GM12872 (cell line): Measurements from ENCODE around the gene RPS6KL1.

Source experiments
- TF ChIP-seq, protein P1 (sequence below): IDR thresholded peaks from 3 replicates; pipeline ENCODE4 v1.5.1; 2011; ENCODE audit warnings: low read depth, mild to moderate bottlenecking, low read length, moderate library complexity; ENCODE audit not compliant: insufficient read depth

Gene RPS6KL1

DNA sequence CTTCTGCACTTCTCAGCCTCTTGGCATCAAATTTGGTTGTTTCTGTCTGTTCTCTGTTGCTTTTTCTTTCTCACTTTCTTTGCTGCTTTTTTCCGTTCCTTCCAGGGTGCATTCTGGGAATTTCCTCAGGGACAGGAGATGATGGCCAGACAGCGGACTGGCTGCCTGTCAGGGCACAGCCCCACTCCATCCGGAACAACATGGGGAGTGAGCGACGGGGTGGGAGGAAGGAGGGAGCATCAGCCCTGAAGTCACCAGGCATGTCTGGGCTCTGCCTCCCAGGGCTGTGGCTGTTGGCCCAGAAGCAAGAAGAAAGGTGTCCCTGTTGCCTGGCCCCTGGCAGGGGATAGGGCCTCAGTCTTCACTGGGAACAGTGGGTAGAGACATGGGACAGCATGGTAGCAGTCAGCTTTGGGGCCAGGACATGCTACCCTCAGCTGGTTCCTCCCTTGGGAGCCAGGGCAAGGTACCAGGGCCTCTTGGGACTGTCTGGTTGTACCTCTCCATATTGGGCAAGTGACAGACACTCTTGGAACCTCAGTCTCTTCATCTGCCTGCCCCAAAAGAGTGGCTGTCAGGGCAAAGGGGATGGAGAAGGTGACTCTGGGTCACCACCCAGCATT is 23.7 kb upstream of the RPS6KL1 start:
- TF ChIP-seq, protein P1, sequence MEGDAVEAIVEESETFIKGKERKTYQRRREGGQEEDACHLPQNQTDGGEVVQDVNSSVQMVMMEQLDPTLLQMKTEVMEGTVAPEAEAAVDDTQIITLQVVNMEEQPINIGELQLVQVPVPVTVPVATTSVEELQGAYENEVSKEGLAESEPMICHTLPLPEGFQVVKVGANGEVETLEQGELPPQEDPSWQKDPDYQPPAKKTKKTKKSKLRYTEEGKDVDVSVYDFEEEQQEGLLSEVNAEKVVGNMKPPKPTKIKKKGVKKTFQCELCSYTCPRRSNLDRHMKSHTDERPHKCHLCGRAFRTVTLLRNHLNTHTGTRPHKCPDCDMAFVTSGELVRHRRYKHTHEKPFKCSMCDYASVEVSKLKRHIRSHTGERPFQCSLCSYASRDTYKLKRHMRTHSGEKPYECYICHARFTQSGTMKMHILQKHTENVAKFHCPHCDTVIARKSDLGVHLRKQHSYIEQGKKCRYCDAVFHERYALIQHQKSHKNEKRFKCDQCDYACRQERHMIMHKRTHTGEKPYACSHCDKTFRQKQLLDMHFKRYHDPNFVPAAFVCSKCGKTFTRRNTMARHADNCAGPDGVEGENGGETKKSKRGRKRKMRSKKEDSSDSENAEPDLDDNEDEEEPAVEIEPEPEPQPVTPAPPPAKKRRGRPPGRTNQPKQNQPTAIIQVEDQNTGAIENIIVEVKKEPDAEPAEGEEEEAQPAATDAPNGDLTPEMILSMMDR: no peak

DNA sequence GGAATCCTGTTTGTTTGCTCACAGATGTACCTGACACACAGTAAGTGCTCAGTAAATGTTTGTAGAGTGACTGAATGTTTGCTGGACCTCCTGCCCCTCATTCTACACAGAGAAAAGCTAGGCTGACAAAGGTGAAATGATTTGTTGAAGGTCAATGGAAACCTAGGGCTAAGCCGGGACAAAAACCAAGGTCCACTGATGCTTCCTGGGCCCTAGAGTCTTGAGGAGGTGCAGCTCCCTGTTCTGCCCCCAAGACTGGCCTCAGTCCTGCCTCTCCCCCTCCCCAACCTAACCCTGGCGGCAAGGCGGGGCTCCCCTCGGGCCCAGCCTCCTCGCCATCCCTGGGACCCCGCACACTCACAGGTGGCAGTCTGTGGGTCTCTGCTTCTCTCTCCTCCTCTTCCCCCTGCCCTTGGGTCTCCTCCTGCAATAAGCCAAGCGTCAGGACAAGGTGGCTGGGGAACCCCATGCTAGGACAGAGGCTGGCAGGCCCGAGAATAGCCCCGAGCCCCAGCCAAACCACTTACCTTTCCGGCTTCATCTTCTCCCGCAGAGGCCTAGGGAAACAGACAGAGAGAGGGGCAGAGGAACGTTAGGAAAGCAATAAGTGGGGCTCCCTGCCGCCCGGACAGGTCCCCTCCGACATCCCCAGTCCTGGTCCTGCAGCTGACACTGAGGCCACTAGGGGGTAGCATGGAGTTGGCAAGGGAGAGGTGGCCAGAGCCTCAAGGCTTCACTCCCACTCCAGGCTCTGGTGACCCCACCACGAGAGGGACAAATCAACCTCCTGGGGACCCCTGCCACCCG is 23.0 kb upstream of the RPS6KL1 start:
- TF ChIP-seq, protein P1: peak; percentile 99

DNA sequence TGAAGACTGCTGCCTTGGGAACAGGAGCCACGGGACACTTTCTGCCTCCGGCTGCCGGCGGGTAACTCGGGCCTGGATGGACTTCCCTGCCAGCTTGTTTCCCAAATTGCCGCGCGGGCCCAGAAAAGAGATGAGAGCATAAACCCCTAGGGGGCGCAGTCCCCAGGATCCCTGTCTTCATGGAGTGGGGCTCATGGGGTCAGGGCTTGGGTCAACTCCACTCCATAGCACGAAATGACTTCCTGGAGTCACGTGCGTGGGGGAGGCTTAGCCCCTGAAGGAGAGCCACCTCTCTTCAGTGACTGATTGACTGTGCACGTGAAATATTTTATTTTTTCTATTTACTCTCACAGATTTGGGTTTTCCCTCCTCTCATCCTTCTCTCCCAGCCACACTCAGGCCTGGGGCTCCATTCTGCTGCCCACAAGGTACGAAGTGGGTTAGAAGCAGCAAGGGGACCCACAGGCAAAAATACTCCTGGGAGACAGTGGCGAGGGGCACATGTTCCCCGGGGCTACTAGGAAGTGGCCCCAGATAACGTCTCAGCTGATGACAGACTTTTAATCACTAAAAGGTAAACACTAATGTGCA is 22.3 kb upstream of the RPS6KL1 start:
- TF ChIP-seq, protein P1: peak; percentile 64

DNA sequence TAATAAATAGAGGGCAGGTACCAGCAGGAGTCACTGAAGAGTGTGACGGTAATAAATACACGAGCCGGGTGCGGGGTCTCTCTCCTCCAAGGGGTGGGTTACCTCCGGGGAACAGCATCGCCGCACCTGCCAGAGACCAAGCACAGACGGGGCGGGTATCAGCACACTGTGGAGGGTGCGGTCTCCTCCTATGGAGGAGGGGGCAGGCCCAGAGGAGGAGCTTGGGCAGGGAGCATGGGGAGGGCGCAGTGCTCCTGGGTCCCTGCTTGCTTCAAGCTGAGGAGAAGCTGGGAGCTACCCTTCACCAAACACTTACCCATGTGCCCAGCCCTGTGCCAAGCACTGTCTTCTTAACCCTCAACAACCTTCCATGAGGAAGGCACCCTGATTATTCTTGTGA is 19.5 kb upstream of the RPS6KL1 start:
- TF ChIP-seq, protein P1: no peak

DNA sequence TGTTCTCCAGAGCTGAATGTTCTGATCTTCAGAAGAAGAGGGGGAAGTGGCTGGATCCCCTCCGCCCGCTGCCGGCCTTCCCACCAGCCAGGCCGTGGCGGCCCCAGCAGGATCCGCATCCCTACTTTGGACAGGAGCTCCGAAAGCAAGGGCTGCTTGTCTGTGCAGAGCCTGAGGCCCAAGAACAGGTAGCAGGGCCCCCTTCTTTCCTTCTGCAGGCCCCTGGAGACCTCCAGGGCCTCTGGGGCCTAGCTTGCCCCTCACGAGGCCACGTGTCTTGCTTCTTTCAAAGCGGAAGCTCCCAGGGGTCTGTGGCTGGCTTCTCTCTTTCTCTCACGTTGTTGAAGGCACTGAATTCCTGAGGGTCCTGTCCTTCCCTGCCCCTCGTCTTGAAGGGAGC is 19.1 kb upstream of the RPS6KL1 start:
- TF ChIP-seq, protein P1: no peak

DNA sequence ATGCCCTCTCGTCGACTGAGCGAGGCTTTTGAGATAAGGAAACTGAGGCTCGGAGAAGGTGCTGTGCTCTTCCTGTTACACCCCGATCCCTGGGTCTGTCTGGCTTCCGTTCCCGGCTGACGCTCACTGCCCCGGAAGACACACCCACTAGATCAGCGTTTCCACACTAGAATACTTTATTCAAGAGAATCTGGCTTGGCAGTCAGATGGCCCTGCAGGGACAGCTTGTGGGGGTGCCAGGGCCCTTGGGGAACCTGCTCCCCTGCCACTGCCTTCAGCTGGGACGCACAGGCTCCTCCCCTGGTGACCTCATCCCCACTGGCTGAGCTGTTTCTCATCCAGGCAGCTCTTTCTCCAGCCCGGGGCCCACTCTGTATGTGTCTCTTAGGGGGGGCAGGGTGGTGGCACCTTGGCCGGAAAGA is 18.6 kb upstream of the RPS6KL1 start:
- TF ChIP-seq, protein P1: no peak

DNA sequence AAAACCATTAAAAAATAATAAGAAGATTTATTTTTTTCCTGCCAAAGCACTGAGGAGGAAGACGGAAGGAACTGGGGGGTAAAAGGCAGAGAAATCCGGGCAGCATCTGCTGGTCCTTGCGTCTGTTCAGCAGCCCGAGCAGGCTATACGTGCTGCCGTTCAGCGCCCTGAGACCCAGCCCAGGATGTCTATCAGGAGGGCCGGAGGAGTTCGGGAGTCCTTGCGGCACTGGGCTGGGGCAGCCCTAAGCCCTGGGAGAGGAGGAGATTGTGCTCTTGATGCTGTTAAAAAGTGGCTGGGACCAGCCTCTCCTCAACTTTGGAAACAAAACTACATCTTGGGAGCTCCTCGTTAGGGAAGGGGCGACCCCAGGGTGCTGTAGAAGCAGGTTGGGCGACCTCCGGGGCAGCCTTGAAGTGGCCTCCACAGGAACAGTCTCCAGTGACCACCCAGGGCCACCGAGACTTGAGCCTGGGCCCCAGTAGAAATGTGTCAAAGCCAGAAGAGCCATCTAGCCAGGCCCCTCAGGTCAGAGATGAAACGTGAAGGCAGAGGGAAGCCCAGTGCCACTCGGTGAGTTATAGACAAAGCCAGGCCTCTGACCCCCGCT is 18.0 kb upstream of the RPS6KL1 start:
- TF ChIP-seq, protein P1: no peak
